Activated CD8-positive, alpha-beta T cell treated with anti-CD3 and anti-CD28 coated beads, Interleukin-2, amount 10 ng/mL, durations not matched to agents 7 days and 5 days (primary cell): Measurements from ENCODE around the gene ZNF80. TPM values are rescaled to one million over a fixed set of nuclear protein-coding genes. Genes with fewer than 3 reads are reported as not detected.
"Not testable (repeated sequence)": the region's sequence is repeated elsewhere in the genome, so short reads cannot be mapped to it uniquely, and the experiment has no call there.

ENCODE experiments used
- ATAC-seq: fragments of 150-1000 bp; cut with Tn5 transposase; one replicate; pipeline ENCODE4 v1.10.0; 2021; ENCODE audit warnings: moderate library complexity
- CTCF ChIA-PET: fragments of 350-600 bp; sonication (Branson Sonifier 250); formaldehyde crosslinking; loops from one replicate; lab custom pipeline; 2021; ENCODE audit warnings: antibody characterized with exemption; lab: Charles Lee
- POLR2A ChIA-PET: fragments of 350-600 bp; sonication (Branson Sonifier 250); formaldehyde crosslinking; loops from one replicate; lab custom pipeline; 2021; ENCODE audit warnings: antibody characterized with exemption; lab: Charles Lee
- DNase-seq: peaks from one replicate; pipeline ENCODE4 v3.0.0-alpha.2; 2020
- H3K27ac Mint-ChIP-seq: one replicate; pipeline ENCODE4 v1.8.0; 2021; ENCODE audit warnings: mild to moderate bottlenecking, mixed read lengths
- H3K27me3 Mint-ChIP-seq: one replicate; pipeline ENCODE4 v1.8.0; 2021; ENCODE audit warnings: low read depth, mixed read lengths
- H3K36me3 Mint-ChIP-seq: one replicate; pipeline ENCODE4 v1.8.0; 2021; ENCODE audit warnings: low read depth, mixed read lengths
- H3K4me1 Mint-ChIP-seq: one replicate; pipeline ENCODE4 v1.8.0; 2021; ENCODE audit warnings: low read depth, mixed read lengths
- H3K4me3 Mint-ChIP-seq: one replicate; pipeline ENCODE4 v1.8.0; 2021; ENCODE audit warnings: mild to moderate bottlenecking, mixed read lengths
- H3K9me3 Mint-ChIP-seq: one replicate; pipeline ENCODE4 v1.8.0; 2022; ENCODE audit warnings: mixed read lengths; ENCODE audit not compliant: insufficient read depth
- total RNA-seq, 2 experiments: library from RNA; stranded (reverse); gene quantifications; one replicate each; pipeline ENCODE4 v1.2.3, GENCODE V29; 2021

The ZNF80 gene
- total RNA-seq, 2 experiments from 2014 or later, result 0.71 to 0.89 TPM

DNA sequence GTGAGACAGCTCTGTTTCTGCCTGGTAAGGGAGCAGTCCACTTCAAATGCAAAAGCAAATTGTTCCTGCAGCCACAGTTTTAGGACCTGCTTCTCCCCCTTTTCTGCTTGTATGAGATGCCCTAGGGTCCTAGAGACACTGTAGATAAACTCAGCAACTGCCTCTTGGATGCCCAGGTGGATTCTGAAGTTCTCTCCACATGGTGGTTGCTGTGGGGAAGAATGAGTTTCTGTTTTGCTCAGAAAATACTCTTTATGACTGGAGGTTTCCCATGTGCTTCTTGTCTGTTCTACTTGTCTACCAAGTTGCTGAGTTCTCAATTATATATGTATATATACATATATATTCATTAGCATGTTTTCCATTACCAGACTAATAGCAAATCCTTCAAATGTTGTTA lies 5.6 kb upstream of the ZNF80 start:
- H3K4me1 Mint-ChIP-seq, result peaks cover 21% of the 10 kb centered on the region

DNA sequence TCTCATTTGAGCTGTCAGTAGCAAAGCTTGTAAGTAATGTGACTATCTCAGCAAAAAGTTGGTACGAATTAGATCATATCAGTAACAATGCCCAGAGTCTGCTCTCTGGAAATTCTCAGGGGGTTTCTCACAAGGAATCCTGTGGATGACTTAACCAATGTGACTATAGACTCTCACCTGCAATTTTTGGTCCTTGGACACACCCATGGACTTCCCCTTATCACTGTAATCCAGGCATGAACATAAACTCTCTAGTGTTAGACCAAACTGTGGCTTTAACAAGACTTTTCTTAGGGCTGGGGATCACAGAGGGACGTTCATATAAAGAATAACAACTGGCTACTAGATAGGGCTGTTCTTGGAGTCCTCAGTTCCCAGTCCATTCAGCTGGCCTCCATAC lies 3.9 kb upstream of the ZNF80 start:
- Mint-ChIP-seq H3K36me3 (peaks cover 30% of the 10 kb centered on the region), H3K27me3 (no peaks in the 10 kb centered on the region), H3K27ac (no peak overlapping the region), H3K9me3 (peaks cover 13% of the 10 kb centered on the region), H3K4me3 (no peak overlapping the region), H3K4me1 (peaks cover 32% of the 10 kb centered on the region)
- ATAC-seq (no peak), DNase-seq (no peak)
- CTCF ChIA-PET, result interaction anchor here (1.1 to 5.4 kb wide), 4 partner anchors 10 to 86 kb away, joined by 3 to 19 read pairs (median 6); no protein-coding TSS in a partner anchor
- POLR2A ChIA-PET, result interaction anchor here (0.5 to 1.8 kb wide), 4 partner anchors 12 to 198 kb away, joined by 3 to 11 read pairs (median 3); no protein-coding TSS in a partner anchor

More for the DNA sequence above, 5.6 kb upstream of the ZNF80 start:
- Mint-ChIP-seq H3K27me3 (no peaks in the 10 kb centered on the region), H3K36me3 (peaks cover 18% of the 10 kb centered on the region), H3K27ac (peak overlapping the region; percentile 13), H3K9me3 (peaks cover 8% of the 10 kb centered on the region), H3K4me3 (no peak overlapping the region)
- ATAC-seq (peak; percentile 85), DNase-seq (peak; percentile 57)
- ChIA-PET CTCF (interaction anchor here (1.1 to 5.4 kb wide), 5 partner anchors 12 to 51 kb away, joined by 3 to 19 read pairs (median 5); partner anchors contain the start of gene TIGIT), POLR2A (interaction anchor here (0.9 to 1.6 kb wide), 3 partner anchors 20 to 30 kb away, joined by 3 to 4 read pairs (median 3); no protein-coding TSS in a partner anchor)

DNA sequence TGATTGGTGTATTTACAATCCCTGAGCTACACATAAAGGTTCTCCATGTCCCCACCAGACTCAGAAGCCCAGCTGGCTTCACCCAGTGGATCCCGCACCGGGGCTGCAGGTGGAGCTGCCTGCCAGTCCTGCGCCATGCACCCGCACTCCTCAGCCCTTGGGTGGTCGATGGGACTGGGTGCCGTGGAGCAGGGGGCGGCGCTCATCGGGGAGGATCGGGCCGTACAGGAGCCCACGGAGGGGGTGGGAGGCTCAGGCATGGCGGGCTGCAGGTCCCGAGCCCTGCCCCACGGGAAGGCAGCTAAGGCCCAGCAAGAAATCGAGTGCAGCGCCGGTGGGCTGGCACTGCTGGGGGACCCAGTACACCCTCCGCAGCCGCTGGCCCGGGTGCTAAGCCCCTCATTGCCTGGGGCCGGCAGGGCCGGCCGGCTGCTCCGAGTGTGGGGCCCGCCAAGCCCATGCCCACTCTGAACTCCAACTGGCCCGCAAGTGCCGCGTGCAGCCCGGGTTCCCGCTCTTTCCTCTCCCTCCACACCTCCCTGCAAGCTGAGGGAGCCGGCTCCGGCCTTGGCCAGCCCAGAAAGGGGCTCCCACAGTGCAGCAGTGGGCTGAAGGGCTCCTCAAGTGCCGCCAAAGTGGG lies 888 bp upstream of the ZNF80 start:
- ATAC-seq, H3K27me3 Mint-ChIP-seq, CTCF ChIA-PET, H3K9me3 Mint-ChIP-seq, H3K27ac Mint-ChIP-seq, DNase-seq, H3K4me3 Mint-ChIP-seq: not testable (repeated sequence)
- POLR2A ChIA-PET, result interaction anchor here (0.8 kb wide), 1 partner anchor 24 kb away, joined by 5 read pairs; no protein-coding TSS in a partner anchor
- H3K4me1 Mint-ChIP-seq, result peaks cover 53% of the 10 kb centered on the region
- H3K36me3 Mint-ChIP-seq, result peaks cover 25% of the 10 kb centered on the region

DNA sequence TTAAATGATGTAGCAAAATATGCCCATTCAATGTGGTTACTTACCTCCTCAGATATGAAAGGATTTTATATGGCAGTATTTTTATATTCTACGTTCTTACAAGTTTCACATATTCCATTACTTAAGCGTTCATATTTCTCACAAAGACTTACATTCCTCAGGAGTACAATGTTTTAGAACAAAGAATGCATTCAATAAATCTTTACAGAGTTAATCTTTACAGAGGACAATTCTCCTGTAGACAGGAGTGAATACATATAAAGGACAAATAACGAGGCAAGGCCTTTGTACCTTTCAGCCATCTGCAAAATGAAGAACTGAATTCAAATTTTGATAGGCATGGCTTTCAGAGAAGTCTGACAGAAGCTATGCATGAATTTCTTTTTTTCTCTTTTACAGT lies 1.9 kb downstream of the ZNF80 start:
- POLR2A ChIA-PET, result interaction anchor here (0.7 to 6.6 kb wide), 3 partner anchors 13 to 50 kb away, joined by 4 to 59 read pairs (median 58); no protein-coding TSS in a partner anchor
- peaks cover 5% of the 10 kb centered on the region for H3K9me3 Mint-ChIP-seq
- H3K36me3 Mint-ChIP-seq, result peaks cover 30% of the 10 kb centered on the region
- H3K4me1 Mint-ChIP-seq, result peaks cover 65% of the 10 kb centered on the region
- peak overlapping the region; percentile 52 for H3K4me3 Mint-ChIP-seq
- H3K27ac Mint-ChIP-seq, result peak overlapping the region; percentile 78
- H3K27me3 Mint-ChIP-seq, result no peaks in the 10 kb centered on the region
- CTCF ChIA-PET, result interaction anchor here (1.5 to 6.9 kb wide), 3 partner anchors 13 to 55 kb away, joined by 6 to 38 read pairs (median 32); no protein-coding TSS in a partner anchor
- ATAC-seq (no peak), DNase-seq (no peak)

DNA sequence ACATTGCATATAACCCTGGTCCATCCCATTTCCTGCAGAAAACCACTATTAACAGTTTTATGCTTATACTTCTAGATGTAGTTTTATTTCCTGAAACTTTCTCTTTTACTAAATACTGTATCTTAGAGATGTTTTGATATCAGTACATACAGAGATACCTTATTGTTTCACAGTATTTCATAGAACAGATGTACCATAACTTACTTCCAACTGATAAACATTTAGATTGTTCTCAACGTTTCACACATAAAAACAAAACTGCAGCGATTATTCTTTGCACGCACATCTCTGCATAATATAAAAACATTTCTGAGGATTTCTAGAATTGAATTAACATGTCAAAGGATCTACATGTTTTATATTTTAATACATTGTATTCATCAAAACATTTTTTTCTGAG lies 2.6 kb downstream of the ZNF80 start:
- Mint-ChIP-seq H3K4me3 (peak overlapping the region; percentile 52), H3K27me3 (no peaks in the 10 kb centered on the region), H3K4me1 (peaks cover 70% of the 10 kb centered on the region), H3K9me3 (peaks cover 5% of the 10 kb centered on the region), H3K27ac (peak overlapping the region; percentile 78), H3K36me3 (peaks cover 30% of the 10 kb centered on the region)
- ATAC-seq (no peak), DNase-seq (no peak)
- POLR2A ChIA-PET, result interaction anchor here (0.7 to 6.6 kb wide), 3 partner anchors 12 to 51 kb away, joined by 4 to 59 read pairs (median 58); no protein-coding TSS in a partner anchor
- CTCF ChIA-PET, result interaction anchor here (1.0 to 6.9 kb wide), 4 partner anchors 12 to 65 kb away, joined by 4 to 38 read pairs (median 19); no protein-coding TSS in a partner anchor

DNA sequence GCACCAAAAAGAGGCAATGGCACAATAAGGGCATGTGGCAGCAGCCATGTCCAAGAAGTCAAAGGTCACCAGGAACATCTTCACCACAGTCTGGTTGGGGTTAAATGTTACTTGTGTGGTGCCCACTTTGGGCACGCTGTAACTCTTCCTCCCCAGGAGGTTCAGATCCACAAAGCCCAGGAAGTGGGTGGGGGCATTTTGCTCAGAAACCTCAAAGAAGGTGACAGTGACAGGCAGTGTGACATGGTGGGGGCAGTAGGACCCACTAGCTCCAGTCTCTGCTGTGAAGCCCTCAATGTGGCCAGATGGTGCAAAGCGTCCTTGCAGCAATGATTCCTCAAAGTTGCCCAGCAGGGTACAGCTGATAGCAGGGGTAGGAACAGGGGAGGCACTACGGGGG lies 5.8 kb downstream of the ZNF80 start:
- Mint-ChIP-seq H3K4me1 (peaks cover 90% of the 10 kb centered on the region), H3K4me3 (peak overlapping the region; percentile 43), H3K27ac (peak overlapping the region; percentile 91), H3K9me3 (no peaks in the 10 kb centered on the region), H3K27me3 (no peaks in the 10 kb centered on the region), H3K36me3 (peaks cover 28% of the 10 kb centered on the region)
- ATAC-seq, result peak; percentile 64
- POLR2A ChIA-PET, result interaction anchor here (1.0 to 6.6 kb wide), 4 partner anchors 9 to 63 kb away, joined by 4 to 59 read pairs (median 34); no protein-coding TSS in a partner anchor
- peak; percentile 67 for DNase-seq
- CTCF ChIA-PET, result interaction anchor here (0.9 to 6.9 kb wide), 8 partner anchors 9 to 62 kb away, joined by 3 to 38 read pairs (median 4); partner anchors contain the start of gene TIGIT

DNA sequence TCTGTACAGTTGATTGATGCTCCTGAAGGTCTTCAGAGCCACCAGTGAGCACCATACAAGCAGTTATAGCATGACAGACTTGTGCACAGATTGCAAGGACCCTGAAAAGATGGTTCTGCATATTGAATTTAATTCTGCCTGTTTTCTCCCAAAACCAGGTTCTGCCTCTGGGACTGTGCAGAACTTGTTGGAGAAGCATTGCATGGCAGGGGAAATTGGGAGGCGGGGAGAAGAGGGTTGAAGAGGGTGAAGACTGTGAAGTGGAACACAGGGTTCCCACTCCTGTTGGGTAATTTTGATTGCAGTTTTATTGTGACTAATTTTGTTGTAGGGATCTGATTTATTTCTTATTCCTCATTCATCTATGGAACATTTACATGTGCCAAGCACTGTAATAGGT lies 10.3 kb downstream of the ZNF80 start:
- no peak for DNase-seq
- no peak for ATAC-seq
- H3K4me1 Mint-ChIP-seq, result peaks cover 91% of the 10 kb centered on the region
- peak overlapping the region; percentile 95 for H3K27ac Mint-ChIP-seq
- ChIA-PET POLR2A (interaction anchor here (1.0 to 8.2 kb wide), 4 partner anchors 10 to 13 kb away, joined by 4 to 119 read pairs (median 6); no protein-coding TSS in a partner anchor), CTCF (interaction anchor here (1.1 to 4.0 kb wide), 4 partner anchors 9 to 72 kb away, joined by 3 to 17 read pairs (median 10); no protein-coding TSS in a partner anchor)
- peaks cover 50% of the 10 kb centered on the region for H3K36me3 Mint-ChIP-seq
- H3K9me3 Mint-ChIP-seq, result peaks cover 20% of the 10 kb centered on the region
- H3K4me3 Mint-ChIP-seq, result no peak overlapping the region
- H3K27me3 Mint-ChIP-seq, result no peaks in the 10 kb centered on the region

DNA sequence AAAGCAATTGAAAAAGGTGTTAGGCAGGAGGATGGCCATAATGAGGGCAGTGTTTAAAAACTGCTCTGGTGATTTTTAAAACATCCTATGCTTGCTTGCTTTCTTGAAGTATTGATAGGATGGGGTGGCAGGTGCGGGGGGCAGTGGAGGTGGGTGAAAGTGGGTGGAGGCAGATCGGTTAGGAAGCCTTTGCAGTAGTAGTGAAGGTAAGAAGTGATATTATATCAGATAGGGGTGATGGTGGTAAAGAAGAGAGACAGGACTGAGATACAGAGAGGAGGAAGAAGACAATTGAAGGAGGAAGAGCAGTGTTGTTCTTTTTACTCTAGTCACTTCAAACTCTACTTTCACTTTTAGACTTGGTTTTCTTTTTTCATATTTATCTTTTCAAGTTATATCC lies 11.1 kb downstream of the ZNF80 start:
- Mint-ChIP-seq H3K4me3 (peak overlapping the region; percentile 56), H3K27ac (peak overlapping the region; percentile 95), H3K4me1 (peaks cover 91% of the 10 kb centered on the region), H3K27me3 (no peaks in the 10 kb centered on the region), H3K36me3 (peaks cover 48% of the 10 kb centered on the region), H3K9me3 (peaks cover 20% of the 10 kb centered on the region)
- ChIA-PET CTCF (interaction anchor here (2.3 to 4.0 kb wide), 3 partner anchors 9 to 65 kb away, joined by 13 to 17 read pairs (median 15); no protein-coding TSS in a partner anchor), POLR2A (interaction anchor here (2.0 to 8.2 kb wide), 2 partner anchors 10 to 12 kb away, joined by 7 to 119 read pairs; no protein-coding TSS in a partner anchor)
- no peak for DNase-seq
- no peak for ATAC-seq

DNA sequence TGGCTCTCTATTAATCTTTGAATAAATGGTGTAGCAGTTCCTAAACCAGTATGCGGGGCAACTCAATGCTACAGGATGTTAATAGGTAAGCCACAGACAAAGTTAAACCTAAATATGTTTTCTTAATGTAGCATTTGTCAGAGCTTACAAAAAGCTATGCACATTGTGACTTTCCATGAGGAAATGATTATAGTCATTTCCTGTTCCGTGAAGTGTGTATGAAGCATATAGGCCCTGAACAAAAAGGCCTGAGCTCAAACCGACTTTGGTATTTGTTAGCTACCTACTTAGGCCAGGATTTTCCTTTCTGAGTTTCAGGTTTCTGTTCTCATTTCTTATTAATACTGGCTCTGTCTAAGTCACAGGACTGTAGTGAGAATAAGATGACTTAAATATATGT lies 14.2 kb downstream of the ZNF80 start:
- Mint-ChIP-seq H3K27ac (peak overlapping the region; percentile 89), H3K36me3 (peaks cover 47% of the 10 kb centered on the region), H3K9me3 (peaks cover 20% of the 10 kb centered on the region), H3K4me3 (peak overlapping the region; percentile 32), H3K27me3 (no peaks in the 10 kb centered on the region), H3K4me1 (peaks cover 90% of the 10 kb centered on the region)
- ChIA-PET CTCF (interaction anchor here (0.7 to 4.2 kb wide), 7 partner anchors 9 to 89 kb away, joined by 3 to 38 read pairs (median 12); no protein-coding TSS in a partner anchor), POLR2A (interaction anchor here (0.8 to 8.2 kb wide), 6 partner anchors 9 to 100 kb away, joined by 3 to 119 read pairs (median 22); partner anchors contain the start of gene TIGIT)
- DNase-seq (peak; percentile 50), ATAC-seq (peak; percentile 57)

DNA sequence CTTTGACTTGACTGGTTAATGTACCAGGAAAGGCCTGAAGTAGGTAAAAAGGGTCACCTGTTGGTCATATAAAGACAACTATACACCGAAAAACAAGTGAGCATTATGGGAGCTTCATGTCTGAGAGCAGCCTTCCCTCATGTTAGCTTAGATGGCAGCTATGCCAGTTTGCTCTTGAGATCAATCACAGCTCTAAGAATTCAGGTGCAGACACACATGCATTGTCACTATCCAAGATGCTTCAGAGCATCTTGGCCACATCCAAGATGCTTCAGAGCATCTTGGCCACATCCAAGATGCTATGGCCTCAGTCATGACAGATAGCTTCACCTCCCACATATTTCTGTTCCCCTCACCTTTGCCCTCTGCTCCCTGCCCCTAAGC lies 15.5 kb downstream of the ZNF80 start:
- H3K27me3 Mint-ChIP-seq, result no peaks in the 10 kb centered on the region
- H3K36me3 Mint-ChIP-seq, result peaks cover 49% of the 10 kb centered on the region
- peak overlapping the region; percentile 89 for H3K27ac Mint-ChIP-seq
- peaks cover 20% of the 10 kb centered on the region for H3K9me3 Mint-ChIP-seq
- H3K4me1 Mint-ChIP-seq, result peaks cover 77% of the 10 kb centered on the region
- DNase-seq (no peak), ATAC-seq (peak; percentile 46)
- ChIA-PET CTCF (interaction anchor here (0.9 to 4.2 kb wide), 13 partner anchors 8 to 163 kb away, joined by 3 to 38 read pairs (median 4); partner anchors contain the start of gene TIGIT), POLR2A (interaction anchor here (0.6 to 8.2 kb wide), 11 partner anchors 8 to 102 kb away, joined by 3 to 119 read pairs (median 4); partner anchors contain the start of gene TIGIT)
- peak overlapping the region; percentile 22 for H3K4me3 Mint-ChIP-seq
